ENCODE data around the gene FCRLB. TPM values are rescaled to one million over a fixed set of nuclear protein-coding genes. Genes with fewer than 3 reads are reported as not detected.

FCRLB gene
- total and polyA plus RNA-seq, 9 of the 15 experiments (the other 6 are each of a cell fraction or from before 2014, with no cell fraction given): 0.20 to 4.6 (median 1.3) TPM

GRCh38 chr1:161738627-161739287, 17.4 kb downstream of the FCRLB start (continued):
- TF ChIP-seq GABPB1 (CRISPR knock-in tag; IDR thresholded peaks at IDR 0.05) (peak; percentile 28; the same call in 1 of the 2 replicates), PCBP2 (IDR thresholded peaks at IDR 0.05; ENCODE audit: low read depth, low read length, poor library complexity, severe bottlenecking) (no peak), ZNF184 (CRISPR knock-in tag; IDR thresholded peaks at IDR 0.05) (no peak), NR4A1 (CRISPR knock-in tag; IDR thresholded peaks at IDR 0.05) (no peak), NR4A1 (tag; IDR thresholded peaks at IDR 0.05) (no peak), NUFIP1 (IDR thresholded peaks at IDR 0.05; ENCODE audit: partially characterized antibody) (no peak), GABPA (tag; conservative IDR thresholded peaks at IDR 0.05; ENCODE audit: low read depth) (no peak), ZNF551 (CRISPR knock-in tag; IDR thresholded peaks at IDR 0.05) (no peak), EGR1 (conservative IDR thresholded peaks at IDR 0.05) (no peak), SRSF9 (IDR thresholded peaks at IDR 0.05; ENCODE audit: borderline replicate concordance, low read depth, low read length) (no peak), ZNF277 (CRISPR knock-in tag; IDR thresholded peaks at IDR 0.05; ENCODE audit: borderline replicate concordance) (no peak), KDM4B (IDR thresholded peaks at IDR 0.05; ENCODE audit: borderline replicate concordance in 2 of 2, low read depth in 1 of 2) (no peak), MIER1 (IDR thresholded peaks at IDR 0.05; ENCODE audit: low read depth) (no peak), ARID3B (CRISPR knock-in tag; IDR thresholded peaks at IDR 0.05; ENCODE audit: borderline replicate concordance) (no peak), SP2 (IDR thresholded peaks at IDR 0.05; ENCODE audit: extremely low read depth, low read depth, low read length, poor library complexity, severe bottlenecking) (no peak), PCBP1 (IDR thresholded peaks at IDR 0.05; ENCODE audit: low read depth, low read length, poor library complexity, severe bottlenecking) (no peak), RBFOX2 (IDR thresholded peaks at IDR 0.05; ENCODE audit: low read depth, low read length) (no peak), FIP1L1 (IDR thresholded peaks at IDR 0.05; ENCODE audit: low read depth, low read length, poor library complexity, severe bottlenecking) (no peak), MTA1 (IDR thresholded peaks at IDR 0.05; ENCODE audit: borderline replicate concordance) (0 out of 2 replicates have a peak, but pooled peaks have one; percentile 68), ZNF696 (CRISPR knock-in tag; conservative IDR thresholded peaks at IDR 0.05) (no peak), TBP (optimal IDR thresholded peaks at IDR 0.05; ENCODE audit: low read depth, low read length) (peak; percentile 39), ZNF408 (CRISPR knock-in tag; IDR thresholded peaks at IDR 0.05; ENCODE audit: low read depth) (no peak), RAD51 (IDR thresholded peaks at IDR 0.05; ENCODE audit: borderline replicate concordance, low read depth) (peak; percentile 32; the same call in 1 of the 2 replicates), RCOR1 (IDR thresholded peaks at IDR 0.05; ENCODE audit: borderline replicate concordance in 1 of 2, low read depth in 2 of 2, low read length in 2 of 2) (no peak), MTA3 (IDR thresholded peaks at IDR 0.05; ENCODE audit: borderline replicate concordance) (peak; percentile 63), NR1H2 (CRISPR knock-in tag; IDR thresholded peaks at IDR 0.05) (no peak)

All from K562 (cell line).